IMR-90 (cell line): ENCODE data around the gene RAD51B. TPM values are rescaled to one million over a fixed set of nuclear protein-coding genes. Genes with fewer than 3 reads are reported as not detected.

Experiments
- ATAC-seq: fragments of 200-7000 bp; cut with Tn5 transposase; 2 replicates; pipeline ENCODE4 v1.9.1; 2020; ENCODE audit warnings: low read depth, mild to moderate bottlenecking, moderate library complexity
- BruUV-seq: library from RNA; stranded (reverse); fragments of 400-500 nt; replicated peaks from 2 replicates; lab custom pipeline; 2021; lab: Mats Ljungman, UMichigan
- CTCF ChIA-PET: fragments of 300-600 bp; formaldehyde crosslinking; extraction: SDS; loops from one replicate; lab custom pipeline; 2021; ENCODE audit warnings: antibody characterized with exemption; lab: Yijun Ruan, JAX
- POLR2A ChIA-PET: fragments of 300-600 bp; sonication (Branson Sonifier 250); formaldehyde crosslinking; loops from one replicate; lab custom pipeline; 2022; ENCODE audit warnings: antibody characterized with exemption; ENCODE audit not compliant: unreplicated experiment; lab: Charles Lee
- DNase-seq: peaks from one replicate; pipeline ENCODE4 v3.0.0; 2013
- H2AFZ ChIP-seq: replicated peaks from 2 replicates; pipeline ENCODE3; 2013; ENCODE audit warnings: low read length, mild to moderate bottlenecking; ENCODE audit not compliant: poor library complexity
- H2AK5ac ChIP-seq: 2 replicates; pipeline ENCODE4 v1.6.1; 2013; ENCODE audit warnings: low read depth, low read length, inconsistent platforms
- H2AK9ac ChIP-seq: replicated peaks from 2 replicates; pipeline ENCODE3; 2013; ENCODE audit warnings: mild to moderate bottlenecking, low read depth, low read length, moderate library complexity; ENCODE audit not compliant: poor library complexity
- H2BK120ac ChIP-seq: 2 replicates; pipeline ENCODE4 v1.6.1; 2013; ENCODE audit warnings: low read depth, low read length, inconsistent platforms
- H2BK15ac ChIP-seq: 3 replicates; pipeline ENCODE4 v1.6.1; 2013; ENCODE audit warnings: low read depth, low read length, inconsistent platforms
- H2BK20ac ChIP-seq: 2 replicates; pipeline ENCODE4 v1.6.1; 2013; ENCODE audit warnings: low read depth, mild to moderate bottlenecking, inconsistent platforms, low read length, moderate library complexity
- H2BK5ac ChIP-seq: 2 replicates; pipeline ENCODE4 v1.6.1; 2013; ENCODE audit warnings: mild to moderate bottlenecking, low read depth, low read length, inconsistent platforms; ENCODE audit not compliant: poor library complexity, severe bottlenecking
- H3K14ac ChIP-seq: replicated peaks from 2 replicates; pipeline ENCODE4 v1.6.1; 2013; ENCODE audit warnings: low read depth, low read length, inconsistent platforms
- H3K18ac ChIP-seq: 2 replicates; pipeline ENCODE4 v1.6.1; 2013; ENCODE audit warnings: low read depth, low read length, control low read depth
- H3K23ac ChIP-seq: 2 replicates; pipeline ENCODE4 v1.6.1; 2013; ENCODE audit warnings: low read depth, low read length, inconsistent platforms
- H3K27ac ChIP-seq: 2 replicates; pipeline ENCODE4 v1.5.1; 2013; ENCODE audit warnings: mild to moderate bottlenecking, control low read depth, low read length; ENCODE audit not compliant: insufficient read depth
- H3K27me3 ChIP-seq: 2 replicates; pipeline ENCODE4 v1.6.1; 2013; ENCODE audit warnings: low read length; ENCODE audit not compliant: control insufficient read depth, insufficient read depth
- H3K36me3 ChIP-seq: 2 replicates; pipeline ENCODE4 v1.6.1; 2013; ENCODE audit warnings: low read length, mixed read lengths; ENCODE audit not compliant: control insufficient read depth, insufficient read depth
- H3K4ac ChIP-seq: 2 replicates; pipeline ENCODE4 v1.6.1; 2013; ENCODE audit warnings: low read depth, low read length, inconsistent platforms
- H3K4me1 ChIP-seq: 2 replicates; pipeline ENCODE4 v1.6.1; 2013; ENCODE audit warnings: low read length, mixed read lengths; ENCODE audit not compliant: control insufficient read depth, insufficient read depth
- H3K4me2 ChIP-seq: 2 replicates; pipeline ENCODE4 v1.6.1; 2013; ENCODE audit warnings: low read depth, mild to moderate bottlenecking, control low read depth, low read length, moderate library complexity
- H3K4me3 ChIP-seq: 2 replicates; pipeline ENCODE4 v1.5.1; 2013; ENCODE audit warnings: low read depth, mild to moderate bottlenecking, control low read depth, low read length, moderate library complexity; ENCODE audit not compliant: insufficient read depth
- H3K56ac ChIP-seq: 2 replicates; pipeline ENCODE4 v1.6.1; 2013; ENCODE audit warnings: low read length, inconsistent platforms; ENCODE audit not compliant: insufficient read depth; ENCODE audit errors: extremely low read depth
- H3K79me1 ChIP-seq, 2 experiments: 2 replicates each; pipeline ENCODE4 v1.6.1; 2013; ENCODE audit warnings: low read length in 2 of 2, inconsistent platforms in 1 of 2, low read depth in 1 of 2
- H3K9ac ChIP-seq: 2 replicates; pipeline ENCODE4 v1.6.1; 2013; ENCODE audit warnings: low read depth, low read length, control low read depth
- H3K9me1 ChIP-seq: 2 replicates; pipeline ENCODE4 v1.6.1; 2013; ENCODE audit warnings: low read length, inconsistent platforms; ENCODE audit not compliant: insufficient read depth
- H3K9me3 ChIP-seq: 2 replicates; pipeline ENCODE4 v1.6.1; 2013; ENCODE audit warnings: low read length; ENCODE audit not compliant: control insufficient read depth, insufficient read depth
- H4K20me1 ChIP-seq: 2 replicates; pipeline ENCODE4 v1.6.1; 2013; ENCODE audit warnings: low read length, inconsistent platforms; ENCODE audit not compliant: insufficient read depth
- H4K5ac ChIP-seq: 2 replicates; pipeline ENCODE4 v1.6.1; 2013; ENCODE audit warnings: mild to moderate bottlenecking, low read depth, low read length, control low read depth
- H4K8ac ChIP-seq, 2 experiments: 2 replicates each; pipeline ENCODE4 v1.6.1; 2013; ENCODE audit warnings: low read depth in 2 of 2, low read length in 2 of 2, control low read depth in 1 of 2, inconsistent platforms in 1 of 2
- H4K91ac ChIP-seq: 2 replicates; pipeline ENCODE4 v1.6.1; 2013; ENCODE audit warnings: low read depth, low read length, inconsistent platforms; ENCODE audit not compliant: insufficient read depth
- BHLHE40 ChIP-seq: fragments of 150-350 bp; IDR thresholded peaks from 2 replicates; pipeline ENCODE4 v1.6.1; 2016; ENCODE audit warnings: mild to moderate bottlenecking, low read depth, low read length
- CEBPB ChIP-seq: IDR thresholded peaks from 2 replicates; pipeline ENCODE4 v1.6.1; 2012; ENCODE audit warnings: low read depth, low read length, improper control_type of control experiment
- CHD1 ChIP-seq: IDR thresholded peaks from 2 replicates; pipeline ENCODE4 v1.6.1; 2012; ENCODE audit warnings: low read depth, low read length, improper control_type of control experiment
- CTCF ChIP-seq: conservative IDR thresholded peaks from 2 replicates; pipeline ENCODE4 v1.5.1; 2012; ENCODE audit warnings: mild to moderate bottlenecking, low read depth, low read length, improper control_type of control experiment
- ELK1 ChIP-seq: fragments of 150-350 bp; IDR thresholded peaks from 2 replicates; pipeline ENCODE4 v1.6.1; 2016; ENCODE audit warnings: low read depth, mild to moderate bottlenecking, low read length, moderate library complexity, borderline replicate concordance
- FOS ChIP-seq: fragments of 150-350 bp; IDR thresholded peaks from 2 replicates; pipeline ENCODE4 v1.6.1; 2016; ENCODE audit warnings: low read depth, low read length
- MAFK ChIP-seq: IDR thresholded peaks from 2 replicates; pipeline ENCODE4 v1.6.1; 2012; ENCODE audit warnings: low read depth, low read length, improper control_type of control experiment
- MAZ ChIP-seq: IDR thresholded peaks from 2 replicates; pipeline ENCODE4 v1.6.1; 2012; ENCODE audit warnings: low read depth, mild to moderate bottlenecking, low read length, improper control_type of control experiment, moderate library complexity, borderline replicate concordance
- MXI1 ChIP-seq: IDR thresholded peaks from 2 replicates; pipeline ENCODE4 v1.6.1; 2012; ENCODE audit warnings: low read depth, mild to moderate bottlenecking, low read length, moderate library complexity, borderline replicate concordance
- NFE2L2 ChIP-seq: fragments of 150-350 bp; IDR thresholded peaks from 2 replicates; pipeline ENCODE4 v1.6.1; 2016; ENCODE audit warnings: low read depth, mild to moderate bottlenecking, low read length
- RAD21 ChIP-seq: IDR thresholded peaks from 2 replicates; pipeline ENCODE4 v1.6.1; 2012; ENCODE audit warnings: low read length, improper control_type of control experiment
- RCOR1 ChIP-seq: IDR thresholded peaks from 2 replicates; pipeline ENCODE4 v1.6.1; 2012; ENCODE audit warnings: mild to moderate bottlenecking, low read length, improper control_type of control experiment; ENCODE audit not compliant: insufficient replicate concordance
- RFX5 ChIP-seq: IDR thresholded peaks from 2 replicates; pipeline ENCODE4 v1.8.0; 2012; ENCODE audit warnings: low read depth, mild to moderate bottlenecking, low read length, moderate library complexity
- SMC3 ChIP-seq: fragments of 150-350 bp; IDR thresholded peaks from 2 replicates; pipeline ENCODE4 v1.6.1; 2016; ENCODE audit warnings: low read depth, mild to moderate bottlenecking, antibody characterized with exemption, low read length, moderate library complexity
- USF2 ChIP-seq: fragments of 150-350 bp; IDR thresholded peaks from 2 replicates; pipeline ENCODE4 v1.6.1; 2017; ENCODE audit warnings: mild to moderate bottlenecking, antibody characterized with exemption, low read length, low read depth
- WGBS, 2 experiments: methylation state at CpG; one replicate each; pipeline versions ENCODE4 v1.1.5 to v1.1.7; 2013; ENCODE audit warnings: missing lambda C conversion rate in 2 of 2; ENCODE audit not compliant: insufficient read length in 1 of 2; ENCODE audit errors: extremely low coverage in 2 of 2; 5-methylcytosine and 5-hydroxymethylcytosine counted together
- dilution Hi-C: fragments of 300-500 bp; cut with HindIII; formaldehyde crosslinking; loops from one replicate; pipeline ENCODE4 v1.14.3; 2018; ENCODE audit warnings: low sequenced_read_pairs; ENCODE audit not compliant: unreplicated experiment
- in situ Hi-C: fragments of 300-500 bp; cut with MboI; formaldehyde crosslinking; loops from 3 replicates; pipeline ENCODE4 v1.14.3; 2019; ENCODE audit warnings: low sequenced_read_pairs, inconsistent platforms, mixed read lengths
- intact Hi-C: fragments of 100-400 bp; cut with micrococcal nuclease; formaldehyde crosslinking; loops from 2 replicates; pipeline ENCODE4 v1.10.0; 2022
- polyA plus RNA-seq, 3 experiments: library from polyadenylated mRNA; depleted of rRNA; stranded (reverse); fragments of >200 nt; gene quantifications; 2 replicates each; pipeline ENCODE4 v1.2.3, GENCODE V29; 2012; ENCODE audit warnings: low replicate concordance in 1 of 3
- total RNA-seq: library from RNA; depleted of rRNA; stranded (reverse); fragments of >200 nt; gene quantifications from 2 replicates; pipeline ENCODE4 v1.2.3, GENCODE V29; 2012

The RAD51B gene
- total and polyA plus RNA-seq, 2 of the 4 experiments (the other 2 are of a cell fraction), result 5.1 to 18.8 TPM

- Histone ChIP-seq H3K4me3 (no peak overlapping the region), H4K8ac (peak overlapping the region; percentile 76 to 80; a peak in 3 of 4 replicates), H3K14ac (peak overlapping the region; percentile 11; the same call in 1 of the 2 replicates), H2BK15ac (peak overlapping the region; percentile 51; the same call in 2 of the 3 replicates), H3K9ac (peak overlapping the region; percentile 53; the same call in 1 of the 2 replicates), H2BK5ac (peak overlapping the region; percentile 39), H4K20me1 (no peaks in the 10 kb centered on the region), H3K27ac (peak overlapping the region; percentile 92), H4K91ac (peak overlapping the region; percentile 84), H2BK120ac (peak overlapping the region; percentile 84), H3K18ac (peak overlapping the region; percentile 80), H3K23ac (no peak overlapping the region), H2AK9ac (peak overlapping the region; percentile 29), H3K9me1 (peaks cover 21% of the 10 kb centered on the region), H3K4me2 (peak overlapping the region; percentile 30; the same call in 1 of the 2 replicates), H2AFZ (peak overlapping the region; percentile 69), H3K36me3 (no peaks in the 10 kb centered on the region), H3K9me3 (no peaks in the 10 kb centered on the region), H2AK5ac (peak overlapping the region; percentile 84; the same call in 1 of the 2 replicates), H3K27me3 (no peaks in the 10 kb centered on the region), H3K4ac (peak overlapping the region; percentile 62), H4K5ac (peak overlapping the region; percentile 72), H3K4me1 (peaks cover 39% of the 10 kb centered on the region), H3K56ac (no peak overlapping the region), H2BK20ac (peak overlapping the region; percentile 54), H3K79me1 (0 out of 4 replicates have a peak, but pooled peaks cover 0 to 3% of the 10 kb centered on the region in 2 experiments)
- intact Hi-C loops, result loop anchor here (5.0 to 10.0 kb wide), 2 partner anchors 147 to 260 kb away; no protein-coding TSS in a partner anchor
- in situ Hi-C loops, result no loop called here
- dilution Hi-C loops, result no loop called here
- ChIA-PET CTCF (interaction anchor here (0.6 kb wide), 1 partner anchor 395 kb away, joined by 3 read pairs; no protein-coding TSS in a partner anchor), POLR2A (interaction anchor here (0.5 kb wide), 1 partner anchor 357 kb away, joined by 5 read pairs; no protein-coding TSS in a partner anchor)
- BruUV-seq, result no TSS peak
- DNase-seq (no peak), ATAC-seq (peak; percentile 36; the same call in 1 of the 2 replicates)
- TF ChIP-seq CTCF (no peak), FOS (no peak), RFX5 (no peak), SMC3 (no peak), NFE2L2 (no peak), MAFK (no peak), RAD21 (no peak), CHD1 (no peak), MXI1 (no peak), MAZ (no peak), BHLHE40 (no peak), RCOR1 (no peak), USF2 (no peak), CEBPB (no peak), ELK1 (no peak)
- WGBS, 2 experiments, result 25% methylated on average over 5 of the region's 11 CpGs; no CpG with 5 or more reads in 1 of the 2 experiments
These were observed 575.2 kb downstream of the RAD51B start for GRCh38 chr14:68394764-68395143.
